ENCODE results near the gene JTB. TPM values are rescaled to one million over a fixed set of nuclear protein-coding genes. Genes with fewer than 3 reads are reported as not detected.
"Not testable (repeated sequence)": the region's sequence is repeated elsewhere in the genome, so short reads cannot be mapped to it uniquely, and the experiment has no call there.

JTB gene
- total RNA-seq, 1 donor: 162 TPM

DNA sequence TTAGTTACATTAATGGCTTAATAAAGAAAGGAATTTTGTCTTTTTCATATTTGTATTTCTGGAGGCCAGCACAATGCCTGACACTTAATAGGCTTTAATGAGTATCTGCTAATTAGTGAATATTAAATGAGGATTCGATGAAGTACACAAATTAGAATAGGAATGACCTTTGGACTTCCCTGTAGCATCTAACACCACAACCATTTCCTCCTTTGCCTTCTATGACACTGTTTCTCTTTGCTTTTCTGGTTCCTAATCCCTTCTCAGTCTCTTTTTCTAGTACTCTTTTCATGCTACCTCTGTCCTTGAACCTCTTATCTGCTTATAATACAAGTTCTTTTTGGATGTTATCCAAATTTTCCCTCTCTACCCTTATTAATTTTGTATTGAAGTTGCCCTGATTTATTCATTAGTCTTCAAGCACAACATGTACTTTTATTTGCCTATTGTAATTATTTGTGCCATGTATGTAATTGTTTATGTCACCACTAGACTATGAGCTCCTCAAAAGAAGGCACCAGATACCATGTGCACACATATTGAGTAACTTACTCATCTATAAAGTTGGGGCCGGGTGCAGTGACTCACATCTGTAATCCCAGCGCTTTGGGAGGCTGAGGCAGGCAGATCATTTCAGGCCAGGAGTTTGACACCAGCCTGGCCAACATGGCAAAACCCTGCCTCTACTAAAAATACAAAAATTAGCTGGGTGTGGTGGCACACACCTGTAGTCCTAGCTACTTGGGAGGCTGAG, 36.9 kb upstream of the JTB start:
- H3K79me2 ChIP-seq (ENCODE audit: insufficient read depth, low read length): no peaks in the 10 kb centered on the region
- peak; percentile 30 for DNase-seq (ENCODE audit: insufficient read length, low spot score, missing footprints)
- H3K27ac ChIP-seq (ENCODE audit: low read depth, low read length): no peak overlapping the region
- H3K4me1 ChIP-seq (ENCODE audit: insufficient read depth, low read length): peaks cover 3% of the 10 kb centered on the region
- H3K36me3 ChIP-seq (ENCODE audit: insufficient read depth, low read length): no peaks in the 10 kb centered on the region
- TF ChIP-seq, protein P1, sequence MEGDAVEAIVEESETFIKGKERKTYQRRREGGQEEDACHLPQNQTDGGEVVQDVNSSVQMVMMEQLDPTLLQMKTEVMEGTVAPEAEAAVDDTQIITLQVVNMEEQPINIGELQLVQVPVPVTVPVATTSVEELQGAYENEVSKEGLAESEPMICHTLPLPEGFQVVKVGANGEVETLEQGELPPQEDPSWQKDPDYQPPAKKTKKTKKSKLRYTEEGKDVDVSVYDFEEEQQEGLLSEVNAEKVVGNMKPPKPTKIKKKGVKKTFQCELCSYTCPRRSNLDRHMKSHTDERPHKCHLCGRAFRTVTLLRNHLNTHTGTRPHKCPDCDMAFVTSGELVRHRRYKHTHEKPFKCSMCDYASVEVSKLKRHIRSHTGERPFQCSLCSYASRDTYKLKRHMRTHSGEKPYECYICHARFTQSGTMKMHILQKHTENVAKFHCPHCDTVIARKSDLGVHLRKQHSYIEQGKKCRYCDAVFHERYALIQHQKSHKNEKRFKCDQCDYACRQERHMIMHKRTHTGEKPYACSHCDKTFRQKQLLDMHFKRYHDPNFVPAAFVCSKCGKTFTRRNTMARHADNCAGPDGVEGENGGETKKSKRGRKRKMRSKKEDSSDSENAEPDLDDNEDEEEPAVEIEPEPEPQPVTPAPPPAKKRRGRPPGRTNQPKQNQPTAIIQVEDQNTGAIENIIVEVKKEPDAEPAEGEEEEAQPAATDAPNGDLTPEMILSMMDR (IDR thresholded peaks at IDR 0.05; ENCODE audit: extremely low read depth, low read depth, low read length): no peak
- no peak overlapping the region for H3K4me2 ChIP-seq (ENCODE audit: insufficient read depth, low read length)
- H4K20me1 ChIP-seq (ENCODE audit: insufficient read depth, low read length): no peaks in the 10 kb centered on the region
- no peak overlapping the region for H3K4me3 ChIP-seq (ENCODE audit: insufficient read depth, low read length)
- H2AFZ ChIP-seq (ENCODE audit: low read length): no peak overlapping the region
- H3K27me3 ChIP-seq (ENCODE audit: insufficient read depth, low read length): no peaks in the 10 kb centered on the region
- H3K9me3 ChIP-seq (ENCODE audit: low read depth, low read length): no peaks in the 10 kb centered on the region

DNA sequence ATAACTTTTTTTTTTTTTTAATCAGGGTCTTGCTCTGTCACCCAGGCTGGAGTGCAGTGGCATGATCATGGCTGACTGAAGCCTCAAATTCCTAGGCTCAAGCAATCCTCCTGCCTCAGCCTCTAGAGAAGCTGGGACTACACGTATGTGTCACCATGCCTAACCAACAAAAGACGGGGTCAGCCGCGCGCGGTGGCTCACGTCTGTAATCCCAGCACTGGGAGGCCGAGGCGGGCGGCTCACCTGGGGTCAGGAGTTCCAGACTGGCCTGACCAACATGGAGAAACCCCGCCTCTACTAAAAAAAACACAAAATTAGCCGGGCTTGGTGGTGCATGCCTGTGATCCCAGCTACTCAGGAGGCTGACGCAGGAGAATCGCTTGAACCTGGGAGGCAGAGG, 35.1 kb upstream of the JTB start:
- H3K27ac ChIP-seq (ENCODE audit: low read depth, low read length); DNase-seq (ENCODE audit: insufficient read length, low spot score, missing footprints); H4K20me1 ChIP-seq (ENCODE audit: insufficient read depth, low read length); H3K27me3 ChIP-seq (ENCODE audit: insufficient read depth, low read length); H3K79me2 ChIP-seq (ENCODE audit: insufficient read depth, low read length); H3K4me3 ChIP-seq (ENCODE audit: insufficient read depth, low read length); H3K36me3 ChIP-seq (ENCODE audit: insufficient read depth, low read length); H3K4me1 ChIP-seq (ENCODE audit: insufficient read depth, low read length); H2AFZ ChIP-seq (ENCODE audit: low read length); H3K4me2 ChIP-seq (ENCODE audit: insufficient read depth, low read length); H3K9me3 ChIP-seq (ENCODE audit: low read depth, low read length): not testable (repeated sequence)

DNA sequence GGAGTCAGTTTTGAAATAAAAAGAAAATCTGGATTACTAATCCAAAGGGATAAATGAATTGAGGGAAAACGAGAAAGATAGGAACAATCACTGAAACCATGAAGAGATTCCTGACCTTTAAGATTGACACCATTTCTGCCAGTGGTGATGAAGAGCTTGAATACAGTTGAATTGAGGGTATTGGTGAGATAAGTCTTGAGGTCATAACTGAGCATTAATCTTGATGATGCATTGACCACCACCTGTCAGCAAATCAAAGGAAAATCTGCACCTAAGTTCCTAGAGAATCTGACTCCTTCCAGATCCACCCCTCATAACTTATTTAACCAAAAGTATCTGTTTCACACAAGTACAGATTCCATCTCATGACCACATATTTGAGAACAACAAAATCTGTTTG, 34.7 kb upstream of the JTB start:
- Histone ChIP-seq H3K4me3 (ENCODE audit: insufficient read depth, low read length) (no peak overlapping the region), H3K27ac (ENCODE audit: low read depth, low read length) (no peak overlapping the region), H3K9me3 (ENCODE audit: low read depth, low read length) (no peaks in the 10 kb centered on the region)

DNA sequence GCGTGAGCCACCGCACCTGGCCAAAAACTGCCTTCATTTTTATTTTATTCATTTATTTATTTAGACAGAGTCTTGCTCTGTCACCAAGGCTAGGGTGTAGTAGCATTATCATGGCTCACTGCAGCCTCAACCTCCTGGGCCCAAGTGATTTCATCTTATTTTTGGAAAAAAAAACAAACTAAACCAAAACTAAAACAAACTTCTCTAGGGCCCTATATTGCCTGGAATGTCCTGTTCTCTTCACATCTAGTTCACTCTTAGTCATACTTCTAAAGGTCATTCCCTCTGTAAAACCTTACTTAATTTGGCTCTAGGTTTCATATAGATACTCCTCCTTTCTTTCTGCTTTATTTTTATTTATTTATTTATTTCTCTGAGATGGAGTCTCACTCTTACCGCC, 28.7 kb upstream of the JTB start:
- DNase-seq (ENCODE audit: insufficient read length, low spot score, missing footprints): peak; percentile 89
- H3K79me2 ChIP-seq (ENCODE audit: insufficient read depth, low read length): no peaks in the 10 kb centered on the region

More for the DNA sequence above, 34.7 kb upstream of the JTB start:
- H3K4me1 ChIP-seq (ENCODE audit: insufficient read depth, low read length): peaks cover 3% of the 10 kb centered on the region
- no peaks in the 10 kb centered on the region for H3K79me2 ChIP-seq (ENCODE audit: insufficient read depth, low read length)
- TF ChIP-seq, protein P1 (IDR thresholded peaks at IDR 0.05; ENCODE audit: extremely low read depth, low read depth, low read length): no peak
- DNase-seq (ENCODE audit: insufficient read length, low spot score, missing footprints): no peak
- H3K27me3 ChIP-seq (ENCODE audit: insufficient read depth, low read length): no peaks in the 10 kb centered on the region
- H4K20me1 ChIP-seq (ENCODE audit: insufficient read depth, low read length): no peaks in the 10 kb centered on the region
- no peaks in the 10 kb centered on the region for H3K36me3 ChIP-seq (ENCODE audit: insufficient read depth, low read length)
- no peak overlapping the region for H2AFZ ChIP-seq (ENCODE audit: low read length)
- H3K4me2 ChIP-seq (ENCODE audit: insufficient read depth, low read length): no peak overlapping the region

More for the DNA sequence above, 28.7 kb upstream of the JTB start:
- Histone ChIP-seq H4K20me1 (ENCODE audit: insufficient read depth, low read length) (no peaks in the 10 kb centered on the region), H3K9me3 (ENCODE audit: low read depth, low read length) (no peaks in the 10 kb centered on the region), H3K4me1 (ENCODE audit: insufficient read depth, low read length) (peaks cover 10% of the 10 kb centered on the region), H3K27ac (ENCODE audit: low read depth, low read length) (no peak overlapping the region), H3K4me3 (ENCODE audit: insufficient read depth, low read length) (no peak overlapping the region), H2AFZ (ENCODE audit: low read length) (no peak overlapping the region), H3K4me2 (ENCODE audit: insufficient read depth, low read length) (peak overlapping the region; percentile 32), H3K36me3 (ENCODE audit: insufficient read depth, low read length) (no peaks in the 10 kb centered on the region), H3K27me3 (ENCODE audit: insufficient read depth, low read length) (no peaks in the 10 kb centered on the region)
- TF ChIP-seq, protein P1 (IDR thresholded peaks at IDR 0.05; ENCODE audit: extremely low read depth, low read depth, low read length): no peak
